Umbilical cord (tissue), 2 donors: ENCODE measurements around the gene NOL3. TPM values are rescaled to one million over a fixed set of nuclear protein-coding genes. Genes with fewer than 3 reads are reported as not detected.

Experiments used
- DNase-seq: peaks from one replicate; pipeline ENCODE4 v3.0.0-alpha.2; 2015; ENCODE audit warnings: low spot score
- total RNA-seq: library from RNA; depleted of rRNA; stranded (reverse); fragments of >200 nt; gene quantifications from one replicate; pipeline ENCODE4 v1.2.3, GENCODE V29; 2014; ENCODE audit warnings: low replicate concordance; ENCODE audit not compliant: insufficient read depth

The NOL3 gene
- total RNA-seq, 1 donor from 2014 or later = 17.1 TPM

- DNase-seq = no peak
Observed at GRCh38 chr16:67154578-67155294, 15.6 kb upstream of the NOL3 start.

- DNase-seq = peak; percentile 67
Observed at GRCh38 chr16:67155295-67156142, 14.8 kb upstream of the NOL3 start.

DNA sequence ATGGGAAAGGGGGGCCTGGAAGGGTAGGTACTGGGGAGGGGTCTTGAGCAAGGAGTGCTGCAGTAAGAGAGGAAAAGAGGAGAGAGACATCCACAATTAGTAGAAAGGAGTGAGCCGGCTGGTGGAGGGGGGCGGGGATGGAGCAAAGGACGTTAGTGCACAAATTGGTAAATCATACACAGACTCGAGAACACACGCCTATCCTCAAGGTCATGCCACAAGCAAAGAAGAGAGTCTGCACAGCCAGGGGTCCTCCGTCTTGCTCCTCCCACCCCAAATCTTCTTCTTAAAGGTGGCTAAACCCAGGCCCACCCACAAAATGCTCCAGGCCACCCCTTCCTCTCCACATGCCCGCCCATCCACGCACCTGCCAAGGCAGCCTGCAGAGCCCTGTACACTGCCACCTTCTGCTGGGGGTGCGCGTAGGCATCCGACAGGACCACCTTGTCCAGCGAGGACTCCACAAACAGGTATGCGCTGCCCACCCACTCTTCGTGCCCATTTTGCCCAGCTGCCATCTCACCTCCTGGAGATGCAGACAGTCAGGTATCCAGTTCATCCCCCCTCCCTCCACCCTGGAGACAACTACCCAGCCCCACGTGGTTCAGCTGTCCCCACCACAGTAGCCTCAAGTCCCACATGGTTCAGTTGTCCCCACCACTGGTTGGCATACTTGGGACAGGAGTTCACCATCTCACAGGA is 14.0 kb upstream of the NOL3 start:
- no peak for DNase-seq

DNA sequence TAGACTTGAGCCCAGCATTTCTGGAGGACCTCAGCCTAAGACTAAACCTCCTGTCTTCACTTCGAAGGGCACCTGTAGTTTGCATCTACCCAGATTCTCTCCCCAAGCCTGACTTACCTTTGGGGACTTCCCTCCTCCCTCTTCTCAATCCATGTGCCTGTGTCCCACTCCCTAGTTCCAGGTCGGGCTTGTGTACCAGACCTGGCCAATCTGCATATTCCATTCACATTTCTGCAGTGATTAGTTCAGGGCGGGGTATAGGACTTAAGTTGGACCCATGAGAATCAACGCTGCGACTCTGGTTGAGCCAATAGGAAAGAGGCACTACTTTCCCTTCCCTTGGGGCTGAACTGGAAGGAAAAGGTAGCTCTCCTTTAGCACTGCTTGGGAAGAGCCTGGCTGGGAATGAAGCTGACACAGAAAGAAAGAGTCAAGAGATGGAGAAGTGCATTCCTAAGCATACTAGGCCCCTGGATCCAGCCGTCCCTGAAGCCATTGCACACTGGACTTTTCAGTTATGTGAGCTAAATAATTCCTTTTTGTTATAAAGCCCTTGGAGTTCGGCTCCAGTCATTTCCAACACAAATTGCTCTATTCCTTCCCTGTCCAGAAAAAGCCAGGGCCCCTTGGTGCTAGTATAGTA is 13.1 kb upstream of the NOL3 start:
- no peak for DNase-seq

GRCh38 chr16:67157892-67158635 is 12.3 kb upstream of the NOL3 start:
- DNase-seq = no peak

DNA sequence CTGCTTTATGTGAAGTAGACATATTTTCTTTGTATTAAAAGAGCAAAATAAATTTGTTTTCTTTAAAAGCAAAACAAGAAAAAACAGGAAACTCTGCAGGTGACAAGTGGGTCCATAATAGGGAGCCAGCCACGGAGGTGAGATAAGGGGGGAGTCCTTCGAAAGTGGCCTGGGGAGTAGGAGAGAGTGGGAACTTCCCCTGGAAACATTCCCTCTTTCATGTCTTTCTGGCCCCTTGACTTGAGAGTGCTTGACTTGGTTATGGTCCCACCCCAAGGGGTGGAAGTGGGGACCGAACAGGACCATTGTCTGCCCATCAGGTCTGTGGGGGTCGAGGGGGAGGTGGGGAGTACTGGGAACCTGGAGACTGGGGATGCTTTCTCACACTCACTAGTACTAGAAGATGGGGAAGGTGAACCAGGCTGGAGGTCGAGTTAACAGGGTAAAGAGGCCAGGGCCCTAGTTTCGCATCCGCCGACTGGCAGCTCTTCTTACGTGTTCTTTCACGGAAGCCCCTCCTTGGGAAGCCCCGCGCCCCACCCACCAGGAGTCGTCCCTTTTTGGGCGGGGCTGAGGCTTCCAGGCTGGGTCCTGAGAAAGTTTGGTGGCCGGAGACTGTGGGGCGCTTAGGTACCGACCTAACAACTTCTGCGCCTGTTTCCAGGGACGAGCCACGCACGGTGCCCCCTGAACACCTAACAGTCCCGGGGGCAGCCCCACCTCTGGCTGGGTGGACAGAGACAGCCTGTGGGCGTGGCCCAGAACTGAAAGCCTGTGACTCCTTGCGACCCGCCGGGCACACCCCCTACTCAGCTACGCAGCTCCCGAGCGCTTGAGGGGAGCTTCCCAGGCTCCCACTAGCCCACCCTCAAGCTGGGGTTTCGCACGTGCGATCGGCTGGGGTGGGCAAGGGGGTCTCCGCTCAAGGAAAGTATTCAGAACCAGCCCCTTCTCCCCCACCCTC is 11.4 kb upstream of the NOL3 start:
- DNase-seq = no peak

DNA sequence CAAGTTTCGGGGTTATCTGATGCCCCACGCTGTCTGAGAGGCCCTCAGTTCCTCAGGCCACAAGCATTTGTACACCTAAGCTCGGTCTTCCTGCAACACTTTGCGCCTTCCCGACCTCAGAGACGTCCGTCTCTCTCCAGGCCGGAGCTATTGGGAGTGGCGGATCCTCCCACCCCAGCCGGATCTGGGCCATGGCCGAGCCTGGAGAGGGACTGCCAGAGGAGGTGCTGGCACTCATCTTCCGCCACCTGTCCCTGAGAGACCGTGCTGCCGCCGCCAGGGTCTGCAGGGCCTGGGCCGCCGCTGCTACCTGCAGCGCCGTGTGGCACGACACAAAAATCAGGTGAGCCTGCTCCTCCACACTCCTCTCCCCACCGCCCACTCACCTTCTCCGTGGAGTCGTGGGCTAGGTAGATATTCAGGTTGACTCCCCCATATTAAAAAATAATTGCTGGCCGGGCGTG is 8.7 kb upstream of the NOL3 start:
- no peak for DNase-seq

- DNase-seq = no peak
Observed at GRCh38 chr16:67162506-67163163, 7.7 kb upstream of the NOL3 start.

GRCh38 chr16:67163164-67163998 is 7.0 kb upstream of the NOL3 start:
- no peak for DNase-seq

- no peak for DNase-seq
Observed at GRCh38 chr16:67163999-67164558, 6.3 kb upstream of the NOL3 start.

DNA sequence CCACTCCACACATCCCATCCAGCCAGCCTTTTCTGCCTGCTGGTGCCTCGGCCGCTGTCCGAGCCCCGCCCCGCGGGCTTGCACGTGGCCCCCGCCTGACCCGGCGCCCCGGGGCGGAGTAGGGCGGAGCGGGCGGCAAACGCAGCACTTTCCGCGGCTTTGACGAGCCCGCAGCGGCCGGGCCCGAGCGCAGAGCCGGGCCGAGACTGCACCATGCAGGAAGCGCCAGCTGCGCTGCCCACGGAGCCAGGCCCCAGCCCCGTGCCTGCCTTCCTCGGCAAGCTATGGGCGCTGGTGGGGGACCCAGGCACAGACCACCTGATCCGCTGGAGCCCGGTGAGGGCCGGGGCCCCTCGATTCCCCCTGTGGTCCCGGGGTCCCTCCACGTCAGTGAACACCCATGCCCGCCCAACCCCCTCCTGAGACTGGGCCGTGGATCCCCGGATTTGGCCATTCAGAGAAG is 5.7 kb upstream of the NOL3 start, which contains the start of gene HSF4:
TSS of gene HSF4 (plus strand) at position 147 of the 463 bp plus-strand sequence. CDS start at position 214, 67 bp downstream.
- DNase-seq = peak; percentile 32

GRCh38 chr16:67165121-67166078 is 4.9 kb upstream of the NOL3 start:
- DNase-seq = no peak

- DNase-seq = no peak
Observed at GRCh38 chr16:67166110-67166547, 4.2 kb upstream of the NOL3 start.

DNA sequence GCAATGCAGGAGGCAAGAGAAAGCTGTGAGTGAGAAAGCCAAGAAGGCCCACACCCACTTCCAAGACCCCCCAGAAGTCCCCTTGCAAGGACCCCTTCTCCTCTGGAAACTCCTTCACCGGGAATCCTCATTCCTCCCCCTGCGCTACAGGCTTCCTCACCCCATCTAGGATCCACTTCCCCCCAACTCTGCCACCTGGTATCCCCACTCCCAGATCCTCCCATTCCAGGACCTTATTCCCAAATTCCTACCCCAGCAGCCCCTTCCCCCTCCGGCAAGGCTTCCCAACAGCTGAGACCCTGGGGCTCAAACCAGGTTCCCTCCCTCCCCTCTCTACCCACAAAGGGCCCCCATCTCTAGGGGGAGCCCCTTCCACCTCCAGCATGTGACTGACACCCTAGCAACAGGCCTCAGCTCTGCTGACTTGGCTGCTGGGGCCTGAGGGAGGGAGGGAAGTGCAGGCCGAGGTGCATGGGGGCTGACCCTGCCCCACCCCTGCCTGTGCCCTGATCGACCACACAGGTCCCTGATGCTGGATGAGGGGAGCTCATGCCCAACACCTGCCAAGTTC is 3.7 kb upstream of the NOL3 start:
- DNase-seq = no peak

- DNase-seq = no peak
Observed at GRCh38 chr16:67167588-67167987, 2.8 kb upstream of the NOL3 start.

GRCh38 chr16:67169011-67169451 is 1.3 kb upstream of the NOL3 start:
- no peak for DNase-seq
